Measurements from ENCODE around the gene PYCARD. TPM values are rescaled to one million over a fixed set of nuclear protein-coding genes. Genes with fewer than 3 reads are reported as not detected.
"Not testable (repeated sequence)": the region's sequence is repeated elsewhere in the genome, so short reads cannot be mapped to it uniquely, and the experiment has no call there.

The PYCARD gene
- total RNA-seq, 1 experiment from 2014 or later: 27.2 TPM

DNA sequence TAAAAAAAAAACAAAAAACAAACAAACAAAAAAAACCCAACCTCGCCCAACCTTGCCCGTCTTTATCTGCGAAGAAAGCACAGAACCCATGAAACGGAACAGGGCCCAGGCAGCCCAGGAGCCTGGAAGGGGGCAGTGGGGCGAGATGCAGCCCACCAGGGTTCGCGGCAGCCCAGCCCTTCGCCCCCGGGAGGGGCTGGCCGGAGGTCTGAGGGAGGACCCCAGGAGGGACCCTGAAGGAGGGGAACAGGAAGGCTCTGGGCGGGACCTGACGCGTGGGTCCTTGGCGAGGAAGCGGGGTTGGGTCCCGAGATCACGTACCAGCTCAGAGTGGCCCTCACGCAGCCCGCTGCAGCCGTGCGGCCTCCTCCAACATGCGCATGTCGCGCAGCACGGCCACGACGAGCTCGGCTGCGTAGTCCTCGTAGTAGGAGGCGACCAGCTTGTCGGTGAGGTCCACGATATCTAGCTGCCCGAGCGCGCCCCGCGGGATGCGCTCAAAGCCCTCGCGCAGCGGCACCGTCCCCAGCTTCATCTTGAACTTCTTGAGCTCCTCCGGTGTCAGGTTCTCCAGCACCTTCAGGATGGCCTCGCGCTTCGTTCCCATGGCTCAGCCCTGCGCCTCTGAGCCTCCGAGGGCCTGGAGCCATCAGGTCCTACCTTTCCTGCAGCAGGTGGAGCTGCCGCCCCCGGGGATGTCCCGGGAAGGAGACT, 14.0 kb upstream of the PYCARD start, which contains the start of gene PYDC1:
Gene PYDC1 (minus strand): TSS at position 714 of the 714 bp plus-strand sequence. CDS start 107 bp downstream, at position 607.
- DNase-seq (ENCODE audit: low spot score): peak; percentile 67
- in situ Hi-C loops (cut with HindIII; ENCODE audit: low sequenced_read_pairs): no loop called here

DNA sequence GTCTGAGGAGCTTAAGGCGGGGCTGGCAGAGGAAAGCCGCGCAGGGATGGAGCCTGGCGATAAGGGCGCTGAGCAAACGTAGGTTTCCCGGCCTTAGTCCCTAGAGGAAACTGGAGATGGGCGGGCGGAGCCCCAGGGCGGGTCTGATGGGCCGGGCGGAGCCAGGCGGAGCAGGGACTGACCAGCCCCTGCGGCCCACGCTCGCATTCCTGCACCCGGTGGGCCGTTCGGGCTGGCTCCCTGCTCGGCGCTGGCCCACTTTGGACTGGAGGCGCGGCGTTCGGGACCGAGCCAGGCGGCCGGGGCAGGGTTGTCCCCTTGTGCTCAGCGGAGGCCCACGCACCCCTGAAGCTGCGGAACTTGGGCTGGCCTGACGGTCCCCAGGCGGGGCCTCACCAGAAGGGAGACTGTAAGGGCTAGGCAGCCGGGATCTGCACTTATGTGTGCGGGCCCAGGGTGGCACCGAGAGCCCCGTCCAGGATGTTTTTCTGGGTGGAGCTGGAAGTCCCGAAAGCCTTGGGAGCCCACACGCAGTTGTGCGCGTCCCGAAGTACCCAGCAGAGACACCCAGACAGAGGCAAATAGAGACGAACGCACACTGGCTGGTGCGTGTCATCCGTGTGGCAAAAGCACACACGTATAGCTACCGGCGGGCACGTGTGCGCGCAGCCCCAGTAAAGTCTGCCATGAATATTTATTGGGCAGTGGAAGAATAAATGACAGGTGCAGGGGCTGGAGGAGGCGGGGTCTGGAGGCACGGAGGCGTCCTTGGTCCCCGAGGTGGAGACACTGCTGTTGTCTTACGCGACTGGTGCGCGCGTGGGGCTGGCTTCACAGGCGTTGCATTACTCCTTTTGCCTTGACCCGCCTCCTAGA, 13.0 kb upstream of the PYCARD start:
- in situ Hi-C loops (cut with HindIII; ENCODE audit: low sequenced_read_pairs): no loop called here
- peak; percentile 90 for DNase-seq (ENCODE audit: low spot score)

- peak; percentile 48 for DNase-seq (ENCODE audit: low spot score)
Observed at GRCh38 chr16:31214708-31215286, 12.2 kb upstream of the PYCARD start.

GRCh38 chr16:31213877-31214707, 11.5 kb upstream of the PYCARD start, which contains the start of gene TRIM72:
TSS of gene TRIM72 (plus strand) at chr16:31214119. CDS start at chr16:31214739, 620 bp downstream.
- in situ Hi-C loops (cut with HindIII; ENCODE audit: low sequenced_read_pairs): no loop called here

More at GRCh38 chr16:31214708-31215286, 12.2 kb upstream of the PYCARD start:
- in situ Hi-C loops (cut with HindIII; ENCODE audit: low sequenced_read_pairs): no loop called here

DNA sequence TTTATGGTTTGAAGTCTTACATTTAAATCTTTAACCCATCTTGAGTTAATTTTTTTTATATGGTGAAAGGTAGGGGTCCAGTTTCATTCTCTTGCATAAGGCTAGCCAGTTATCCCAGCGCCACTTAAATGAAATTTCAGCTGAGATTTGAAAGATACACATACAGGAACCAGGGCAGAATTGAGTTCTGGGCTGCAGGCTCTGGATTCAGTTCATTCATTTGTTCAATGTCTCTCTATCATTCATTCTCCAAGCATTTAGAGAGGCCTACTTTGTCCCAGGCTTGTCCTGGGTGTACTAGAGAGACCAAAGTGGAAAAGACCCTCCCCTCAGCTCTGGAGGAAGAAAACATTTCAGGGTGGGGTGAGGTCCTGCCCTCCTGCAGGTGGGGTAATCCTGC, 10.8 kb upstream of the PYCARD start:
- no peak for DNase-seq (ENCODE audit: low spot score)
- in situ Hi-C loops (cut with HindIII; ENCODE audit: low sequenced_read_pairs): no loop called here

More at GRCh38 chr16:31213877-31214707, 11.5 kb upstream of the PYCARD start, which contains the start of gene TRIM72:
- peak; percentile 56 for DNase-seq (ENCODE audit: low spot score)

- DNase-seq (ENCODE audit: low spot score): no peak
- in situ Hi-C loops (cut with HindIII; ENCODE audit: low sequenced_read_pairs): no loop called here
Observed at GRCh38 chr16:31206776-31207175, 4.2 kb upstream of the PYCARD start.

DNA sequence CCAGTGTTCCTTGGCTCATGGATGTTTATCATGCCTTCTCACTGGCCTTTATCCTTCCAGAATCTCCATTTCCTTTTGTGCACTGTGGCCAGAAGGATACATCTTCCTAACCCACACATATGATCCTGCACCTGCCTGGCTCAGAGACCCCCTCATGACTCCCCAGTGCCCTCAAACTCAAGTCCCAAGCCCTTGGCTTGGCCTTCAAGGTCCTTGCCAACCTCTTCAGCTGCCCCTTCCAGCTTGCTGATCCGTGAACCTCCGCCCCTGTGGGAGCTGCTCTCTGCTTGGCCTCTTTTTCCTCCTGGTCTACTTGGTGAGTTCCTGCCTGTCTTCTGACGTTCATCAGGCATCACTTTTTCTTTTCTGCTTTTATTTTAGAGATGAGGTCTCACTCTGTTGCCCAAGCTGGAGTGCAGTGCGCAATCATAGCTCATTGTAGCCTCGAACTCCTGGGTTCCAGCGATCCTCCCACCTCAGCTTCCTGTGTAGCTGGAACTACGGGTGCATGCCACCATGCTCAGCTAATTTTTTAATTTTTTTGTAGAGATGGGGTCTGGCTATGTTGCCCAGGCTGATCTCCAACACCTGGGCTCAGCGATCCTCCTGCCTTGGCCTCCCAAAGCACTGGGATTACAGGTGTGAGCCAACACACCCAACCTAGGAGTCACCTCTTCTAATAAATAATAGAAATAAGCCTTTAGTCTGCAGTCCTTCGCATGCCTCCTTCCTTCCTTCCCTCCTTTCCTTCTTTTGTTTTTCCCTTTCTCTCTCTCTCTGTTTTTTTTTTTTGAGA, 2.5 kb upstream of the PYCARD start:
- in situ Hi-C loops (cut with HindIII; ENCODE audit: low sequenced_read_pairs): no loop called here

DNA sequence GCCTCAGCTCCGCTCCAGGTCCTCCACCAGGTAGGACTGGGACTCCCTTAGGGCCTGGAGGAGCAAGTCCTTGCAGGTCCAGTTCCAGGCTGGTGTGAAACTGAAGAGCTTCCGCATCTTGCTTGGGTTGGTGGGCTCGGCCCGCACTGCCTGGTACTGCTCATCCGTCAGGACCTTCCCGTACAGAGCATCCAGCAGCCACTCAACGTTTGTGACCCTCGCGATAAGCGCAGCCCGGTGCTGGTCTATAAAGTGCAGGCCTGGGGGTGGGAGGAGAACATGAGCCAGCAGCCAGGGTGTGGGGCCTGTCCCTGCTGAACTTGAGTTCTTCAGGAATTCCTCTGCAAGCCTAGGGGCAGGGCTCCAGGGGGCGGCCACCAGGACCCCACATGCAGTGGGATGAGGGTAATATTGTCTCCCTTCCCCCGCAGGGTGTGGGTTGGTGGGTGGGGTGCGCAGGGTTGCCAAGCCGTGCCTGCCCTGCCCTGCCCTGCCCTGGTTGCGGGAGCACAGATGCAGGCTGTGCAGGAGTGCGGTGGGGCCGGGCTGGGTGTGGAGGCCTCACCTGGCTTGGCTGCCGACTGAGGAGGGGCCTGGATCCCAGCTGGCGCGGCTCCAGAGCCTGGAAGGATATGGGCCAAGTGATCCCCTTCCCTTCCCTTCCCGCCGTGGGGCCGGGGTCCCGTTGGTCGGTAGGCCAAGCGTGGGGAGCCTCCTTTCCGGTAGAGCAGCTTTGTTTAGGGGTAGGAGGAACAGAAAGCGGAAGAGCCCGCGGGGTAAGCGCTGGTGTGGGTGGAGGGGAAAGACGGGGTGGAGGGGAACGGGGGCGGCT, 762 bp downstream of the PYCARD start:
- in situ Hi-C loops (cut with HindIII; ENCODE audit: low sequenced_read_pairs): no loop called here
- DNase-seq (ENCODE audit: low spot score): peak; percentile 38

More for the DNA sequence above, 2.5 kb upstream of the PYCARD start:
- no peak for DNase-seq (ENCODE audit: low spot score)

DNA sequence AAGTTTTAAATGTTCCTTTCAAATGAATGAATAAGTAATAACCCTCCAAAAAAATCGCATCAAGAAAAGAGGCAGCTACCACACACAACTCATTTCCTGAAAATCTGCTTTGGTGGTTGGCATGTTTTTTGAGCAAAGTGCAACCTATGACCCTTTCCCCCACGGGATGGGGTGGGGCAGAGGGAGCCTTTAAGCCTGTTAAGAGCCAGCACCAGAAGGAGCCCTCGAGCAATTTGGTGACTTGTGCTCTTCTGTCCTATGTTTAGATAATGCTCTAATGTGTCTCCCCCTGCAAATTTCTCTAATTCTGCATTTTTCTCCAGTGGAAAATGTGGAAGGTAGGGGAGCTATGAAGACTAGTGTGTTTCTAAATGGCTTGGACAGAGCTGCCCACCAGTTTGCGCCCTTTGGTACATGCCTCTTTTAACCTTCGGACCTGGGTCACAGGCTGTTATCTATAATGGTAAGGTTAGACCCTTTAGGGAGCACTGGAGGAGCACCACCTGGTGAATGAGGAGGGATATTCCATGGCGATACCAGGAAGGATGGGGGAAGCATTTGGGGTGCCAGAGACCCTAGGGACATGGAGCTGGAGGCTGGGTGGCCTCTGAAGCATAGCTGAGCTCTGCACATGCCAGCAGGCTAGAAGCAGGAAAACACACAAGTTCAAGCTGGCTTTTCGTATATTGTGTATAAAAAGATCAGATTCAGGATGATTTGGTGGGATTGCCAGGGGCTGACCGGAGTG, 1.6 kb downstream of the PYCARD start:
- DNase-seq (ENCODE audit: low spot score): no peak
- in situ Hi-C loops (cut with HindIII; ENCODE audit: low sequenced_read_pairs): no loop called here

DNA sequence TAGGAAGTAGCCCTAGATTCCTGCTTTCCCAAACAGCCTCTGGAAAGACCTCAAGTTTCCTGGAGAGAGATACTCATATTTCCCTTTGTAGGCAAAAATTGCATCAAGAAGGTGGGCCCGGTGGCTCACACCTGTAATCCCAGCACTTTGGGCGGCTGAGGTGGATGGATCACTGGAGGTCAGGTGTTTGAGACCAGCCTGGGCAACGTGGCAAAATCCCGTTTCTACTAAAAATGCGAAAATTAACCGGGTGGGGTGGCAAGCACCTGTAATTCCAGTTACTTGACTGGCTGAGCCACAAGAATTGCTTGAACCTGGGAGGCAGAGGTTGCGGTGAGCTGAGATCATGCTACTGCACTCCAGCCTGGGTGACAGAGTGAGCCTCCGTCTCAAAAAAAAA, 2.4 kb downstream of the PYCARD start:
- in situ Hi-C loops (cut with HindIII; ENCODE audit: low sequenced_read_pairs); DNase-seq (ENCODE audit: low spot score): not testable (repeated sequence)

DNA sequence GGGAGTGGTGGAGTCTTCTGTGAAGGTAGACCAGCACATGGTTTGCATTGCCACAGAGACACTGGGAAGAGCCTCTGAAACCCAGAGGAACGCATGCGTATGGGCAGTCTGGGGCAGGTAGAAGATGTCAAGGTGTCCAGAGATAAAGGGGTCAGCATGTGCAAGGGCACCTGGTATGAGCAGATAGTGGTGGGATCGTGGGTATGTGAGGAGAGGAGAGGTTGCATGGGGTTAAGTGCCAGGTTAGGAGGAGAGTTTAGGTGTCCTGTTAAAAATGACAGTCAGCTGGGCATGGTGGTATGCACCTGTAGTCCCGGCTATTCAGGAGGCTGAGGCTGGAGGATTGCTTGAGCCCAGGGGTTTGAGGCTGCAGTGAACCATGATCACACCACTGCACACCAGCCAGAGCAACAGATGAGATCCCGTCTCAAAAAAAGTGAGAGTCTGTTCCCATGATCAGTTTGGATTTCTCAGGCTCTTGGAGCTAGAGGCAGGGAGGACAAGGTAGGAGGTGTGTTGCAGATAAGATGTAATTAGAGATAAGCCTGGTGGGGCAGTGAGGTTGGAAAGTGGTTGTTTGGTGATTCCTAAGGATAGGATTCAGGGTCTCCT, 3.0 kb downstream of the PYCARD start:
- no peak for DNase-seq (ENCODE audit: low spot score)
- in situ Hi-C loops (cut with HindIII; ENCODE audit: low sequenced_read_pairs): no loop called here

DNA sequence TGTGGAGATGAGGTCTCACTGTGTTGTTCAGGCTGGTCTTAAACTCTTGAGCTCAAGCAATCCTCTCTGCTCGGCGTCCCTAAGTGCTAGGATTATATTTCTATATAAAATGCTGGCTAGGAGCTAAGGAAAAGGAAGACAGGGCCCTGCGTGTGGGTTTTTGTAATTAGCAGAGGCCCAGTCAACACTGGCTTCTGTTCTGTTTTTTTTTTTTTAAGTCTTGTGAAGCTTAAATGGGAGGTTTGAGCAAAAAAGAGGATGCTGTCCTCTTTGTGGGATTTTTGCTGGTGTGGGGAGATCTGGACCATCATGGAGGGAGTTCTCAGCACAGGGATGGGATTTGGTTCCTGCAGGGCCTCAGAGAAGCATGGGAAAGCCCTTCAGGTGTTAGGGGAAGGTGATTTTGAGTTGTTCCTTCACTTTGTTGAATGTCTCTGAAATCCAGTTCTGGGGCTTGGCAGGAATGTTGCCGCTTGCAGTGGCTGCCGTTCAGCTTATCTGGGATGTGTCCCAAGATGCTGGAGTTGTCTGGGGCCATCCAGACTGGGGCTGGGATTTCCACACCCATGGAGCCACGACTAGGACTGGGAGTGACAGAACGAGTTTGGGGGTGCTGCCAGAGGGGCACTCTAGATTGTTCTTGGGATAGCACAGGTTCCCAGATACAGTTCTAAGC, 4.2 kb downstream of the PYCARD start:
- in situ Hi-C loops (cut with HindIII; ENCODE audit: low sequenced_read_pairs): no loop called here
- no peak for DNase-seq (ENCODE audit: low spot score)

DNA sequence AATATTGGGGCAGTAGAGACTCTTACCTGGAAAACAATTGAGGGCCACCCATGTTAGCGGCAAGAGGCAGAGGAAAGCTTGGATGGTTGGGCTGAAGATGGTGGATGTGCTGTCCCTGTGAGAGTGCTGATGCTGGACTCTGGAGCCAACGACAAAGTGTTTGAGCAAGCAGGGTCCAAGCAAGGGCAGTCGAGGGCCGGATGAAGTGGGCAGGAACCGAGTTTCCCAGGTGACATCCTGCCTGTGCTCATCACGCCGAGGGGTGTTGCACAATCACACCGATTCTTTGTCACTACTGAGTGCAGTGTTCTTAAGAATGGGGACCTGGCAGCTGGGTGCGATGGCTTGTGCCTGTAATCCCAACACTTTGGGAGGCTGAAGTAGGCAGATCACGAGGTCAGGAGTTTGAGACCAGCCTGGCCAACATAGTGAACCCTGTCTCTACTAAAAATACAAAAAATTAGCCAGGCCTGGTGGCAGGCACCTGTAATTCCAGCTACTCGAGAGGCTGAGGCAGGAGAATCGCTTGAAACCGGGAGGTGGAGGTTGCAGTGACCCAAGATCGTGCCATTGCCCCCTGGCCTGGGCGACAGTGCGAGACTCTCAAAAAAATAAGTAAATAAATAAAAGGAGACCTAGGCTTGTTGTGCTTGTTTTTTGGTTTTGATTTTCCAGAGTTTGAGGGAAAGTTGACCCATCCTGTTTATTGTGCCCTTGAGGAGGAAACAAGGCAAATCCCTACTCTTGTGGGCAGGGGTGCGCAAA, 6.1 kb downstream of the PYCARD start:
- in situ Hi-C loops (cut with HindIII; ENCODE audit: low sequenced_read_pairs): no loop called here
- no peak for DNase-seq (ENCODE audit: low spot score)

DNA sequence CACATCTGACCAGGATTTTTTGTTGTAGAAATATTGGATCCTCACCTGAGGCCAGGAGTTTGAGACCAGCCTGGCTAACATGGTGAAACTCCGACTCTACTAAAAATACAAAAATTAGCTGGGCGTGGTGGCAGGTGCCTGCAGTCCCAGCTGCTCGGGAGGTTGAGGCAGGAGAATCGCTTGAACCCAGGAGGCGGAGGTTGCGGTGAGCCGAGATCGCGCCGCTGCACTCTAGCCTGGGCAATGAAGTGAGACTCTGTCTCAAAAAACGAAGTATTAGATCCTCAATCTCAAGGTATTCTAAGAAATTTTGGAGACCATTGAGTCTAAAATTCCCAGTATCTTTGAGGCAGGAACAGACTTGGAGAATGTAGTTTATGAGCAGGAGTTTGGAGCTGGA, 6.7 kb downstream of the PYCARD start:
- in situ Hi-C loops (cut with HindIII; ENCODE audit: low sequenced_read_pairs); DNase-seq (ENCODE audit: low spot score): not testable (repeated sequence)

DNA sequence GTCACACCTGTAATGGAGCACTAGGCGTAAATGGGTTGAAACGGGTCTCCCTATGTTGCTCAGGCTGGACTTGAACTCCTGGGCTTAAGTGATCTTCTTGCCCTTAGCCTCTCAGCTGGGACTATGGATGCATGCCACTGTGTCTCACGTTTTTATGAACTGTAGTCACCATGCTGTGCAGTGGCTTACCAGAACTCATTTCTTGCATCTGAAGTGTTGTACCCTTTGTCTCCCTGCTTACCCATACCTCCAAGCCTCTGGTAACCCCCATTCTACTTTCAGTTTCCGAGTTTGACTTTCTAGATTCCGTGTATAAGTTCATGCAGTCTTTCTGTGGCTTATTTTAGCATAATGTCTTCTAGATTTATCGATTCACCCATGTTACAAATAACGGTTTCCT, 7.7 kb downstream of the PYCARD start:
- in situ Hi-C loops (cut with HindIII; ENCODE audit: low sequenced_read_pairs): no loop called here

More for the DNA sequence above, 7.7 kb downstream of the PYCARD start:
- DNase-seq (ENCODE audit: low spot score): no peak

All from G401 (cell line).